Erythroblast (primary cell): Measurements from ENCODE around the gene RPH3AL.
"Not testable (repeated sequence)": the region's sequence is repeated elsewhere in the genome, so short reads cannot be mapped to it uniquely, and the experiment has no call there.

Source experiments
- DNase-seq, 2 experiments: peaks; one replicate each; lab custom pipeline; 2025; lab: John Stamatoyannopoulos, UW
- GATA1 ChIP-seq: IDR thresholded peaks from 2 replicates; pipeline ENCODE4 v1.6.1; 2011; ENCODE audit warnings: low read depth, mild to moderate bottlenecking, control low read depth, low read length, moderate library complexity
- POLR2A ChIP-seq: IDR thresholded peaks from 2 replicates; pipeline ENCODE4 v1.6.1; 2011; ENCODE audit warnings: mild to moderate bottlenecking, low read length

RPH3AL gene

DNA sequence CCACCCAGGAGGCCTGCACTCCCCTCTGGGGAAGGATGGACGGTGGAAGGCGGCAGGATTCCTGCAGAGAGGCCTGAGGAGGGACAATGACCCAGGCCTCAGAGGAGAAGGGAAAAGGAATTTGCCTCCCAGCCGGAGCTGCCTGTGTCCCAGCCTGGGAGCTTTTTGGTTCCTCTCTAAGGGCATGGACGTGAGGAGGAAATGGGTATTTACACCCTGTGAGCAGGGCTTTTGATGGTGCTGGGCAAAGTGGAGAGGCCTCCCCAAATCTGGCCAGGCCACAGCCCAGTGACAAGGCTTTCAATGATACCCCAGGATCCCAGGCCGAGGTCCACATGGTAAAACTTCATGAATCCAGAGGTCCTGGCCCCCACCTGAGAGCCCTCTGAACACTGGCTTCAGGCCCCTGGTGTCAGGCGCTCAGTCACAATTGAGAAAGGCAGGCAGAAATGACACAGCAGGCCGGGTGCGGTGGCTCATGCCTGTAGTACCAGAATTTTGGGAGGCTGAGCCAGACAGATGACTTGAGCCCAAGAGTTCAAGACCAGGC is 115.1 kb downstream of the RPH3AL start:
- TF ChIP-seq GATA1 (no peak), POLR2A (no peak)

DNA sequence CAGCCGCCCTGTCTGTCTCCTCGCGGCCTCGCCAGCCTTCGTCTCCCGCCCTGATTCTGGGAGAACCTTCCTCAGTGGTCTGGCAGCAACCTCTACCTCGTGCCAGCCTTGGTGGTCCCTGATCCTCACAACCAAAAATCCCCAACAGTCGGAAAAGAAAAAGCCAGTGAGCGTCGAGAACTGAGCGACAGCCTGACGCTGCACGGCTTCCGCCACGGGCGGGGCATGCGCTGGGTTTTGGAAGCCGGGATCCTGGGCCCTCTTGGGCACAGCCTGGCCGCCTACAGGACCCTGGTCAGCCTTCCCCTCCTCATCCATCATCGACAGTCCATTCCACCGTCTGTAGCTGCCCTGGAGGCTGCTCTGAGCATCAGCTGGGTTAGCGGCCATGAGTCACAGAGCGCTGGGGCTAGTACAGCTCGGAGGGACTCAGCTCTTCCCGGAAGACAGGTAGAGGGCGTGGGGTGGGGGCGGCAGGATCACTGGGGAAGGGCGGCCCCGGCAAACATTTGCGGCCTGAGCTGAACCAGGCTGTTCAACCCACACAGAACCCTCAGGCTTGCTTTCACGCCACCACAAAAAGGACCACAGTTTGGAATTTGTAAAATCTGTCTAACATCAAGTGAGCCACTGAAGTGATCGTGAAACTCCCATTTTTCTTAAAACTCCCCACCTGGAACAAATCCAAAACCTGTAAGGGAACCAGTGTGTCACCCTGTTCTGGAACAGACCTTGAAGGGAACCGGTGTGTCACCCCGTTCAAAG is 115.8 kb downstream of the RPH3AL start:
- TF ChIP-seq POLR2A (no peak), GATA1 (no peak)
- DNase-seq = no peak

More for the DNA sequence above, 115.1 kb downstream of the RPH3AL start:
- DNase-seq = no peak

DNA sequence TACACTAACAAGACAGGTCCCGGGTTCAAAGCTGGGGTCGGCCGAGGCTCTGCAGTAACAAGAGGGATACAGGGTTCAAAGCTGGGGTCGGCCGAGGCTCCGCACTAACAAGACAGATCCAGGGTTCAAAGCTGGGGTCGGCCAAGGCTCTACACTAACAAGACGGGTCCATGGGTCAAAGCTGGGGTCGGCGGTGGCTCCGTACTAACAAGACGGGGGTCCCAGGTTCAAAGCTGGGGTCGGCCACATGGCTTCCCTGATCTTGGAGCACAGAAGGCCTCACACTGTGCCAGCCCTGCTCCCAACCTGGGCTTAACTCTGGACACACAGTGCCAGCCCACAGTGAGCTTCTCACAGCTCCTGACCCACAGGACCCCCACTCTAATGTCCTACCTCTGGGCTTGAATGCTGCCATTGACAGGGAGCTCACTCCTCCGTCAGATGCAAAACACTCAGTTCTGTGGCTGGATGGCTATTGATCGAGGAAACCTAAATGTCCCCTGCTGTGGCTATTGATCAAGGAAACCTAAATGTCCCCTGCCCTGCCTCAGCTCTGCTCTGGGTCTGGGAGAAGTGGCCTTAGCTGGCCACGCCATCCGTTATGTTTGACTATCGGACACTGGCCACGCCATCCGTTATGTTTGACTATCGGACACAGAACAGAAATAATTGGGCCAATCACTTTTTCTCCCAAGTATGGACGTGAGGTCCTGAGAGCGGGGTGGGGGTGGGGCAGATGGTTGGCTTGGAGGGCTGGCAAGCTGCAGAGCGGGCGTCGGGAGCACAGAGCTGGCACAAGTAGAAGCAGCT is 116.6 kb downstream of the RPH3AL start:
- no peak for TF ChIP-seq POLR2A
- no peak for TF ChIP-seq GATA1
- no peak for DNase-seq

DNA sequence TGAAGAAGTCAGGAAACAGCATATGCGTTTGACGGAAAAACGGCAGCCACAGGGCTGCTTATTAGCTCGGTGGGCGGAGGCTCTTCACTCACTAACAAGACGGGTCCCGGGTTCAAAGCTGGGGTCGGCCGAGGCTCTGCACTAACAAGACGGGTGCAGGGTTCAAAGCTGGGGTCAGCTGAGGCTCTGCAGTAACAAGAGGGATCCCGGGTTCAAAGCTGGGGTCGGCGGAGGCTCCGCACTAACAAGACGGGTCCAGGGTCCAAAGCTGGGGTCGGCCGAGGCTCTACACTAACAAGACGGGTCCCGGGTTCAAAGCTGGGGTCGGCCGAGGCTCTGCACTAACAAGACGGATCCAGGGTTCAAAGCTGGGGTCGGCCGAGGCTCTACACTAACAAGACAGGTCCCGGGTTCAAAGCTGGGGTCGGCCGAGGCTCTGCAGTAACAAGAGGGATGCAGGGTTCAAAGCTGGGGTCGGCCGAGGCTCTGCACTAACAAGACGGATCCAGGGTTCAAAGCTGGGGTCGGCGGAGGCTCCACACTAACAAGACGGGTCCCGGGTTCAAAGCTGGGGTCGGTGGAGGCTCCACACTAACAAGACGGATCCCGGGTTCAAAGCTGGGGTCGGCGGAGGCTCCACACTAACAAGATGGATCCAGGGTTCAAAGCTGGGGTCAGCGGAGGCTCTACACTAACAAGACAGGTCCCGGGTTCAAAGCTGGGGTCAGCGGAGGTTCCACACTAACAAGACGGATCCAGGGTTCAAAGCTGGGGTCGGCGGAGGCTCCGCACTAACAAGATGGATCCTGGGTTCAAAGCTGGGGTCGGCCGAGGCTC is 117.4 kb downstream of the RPH3AL start:
- DNase-seq = not testable (repeated sequence)

DNA sequence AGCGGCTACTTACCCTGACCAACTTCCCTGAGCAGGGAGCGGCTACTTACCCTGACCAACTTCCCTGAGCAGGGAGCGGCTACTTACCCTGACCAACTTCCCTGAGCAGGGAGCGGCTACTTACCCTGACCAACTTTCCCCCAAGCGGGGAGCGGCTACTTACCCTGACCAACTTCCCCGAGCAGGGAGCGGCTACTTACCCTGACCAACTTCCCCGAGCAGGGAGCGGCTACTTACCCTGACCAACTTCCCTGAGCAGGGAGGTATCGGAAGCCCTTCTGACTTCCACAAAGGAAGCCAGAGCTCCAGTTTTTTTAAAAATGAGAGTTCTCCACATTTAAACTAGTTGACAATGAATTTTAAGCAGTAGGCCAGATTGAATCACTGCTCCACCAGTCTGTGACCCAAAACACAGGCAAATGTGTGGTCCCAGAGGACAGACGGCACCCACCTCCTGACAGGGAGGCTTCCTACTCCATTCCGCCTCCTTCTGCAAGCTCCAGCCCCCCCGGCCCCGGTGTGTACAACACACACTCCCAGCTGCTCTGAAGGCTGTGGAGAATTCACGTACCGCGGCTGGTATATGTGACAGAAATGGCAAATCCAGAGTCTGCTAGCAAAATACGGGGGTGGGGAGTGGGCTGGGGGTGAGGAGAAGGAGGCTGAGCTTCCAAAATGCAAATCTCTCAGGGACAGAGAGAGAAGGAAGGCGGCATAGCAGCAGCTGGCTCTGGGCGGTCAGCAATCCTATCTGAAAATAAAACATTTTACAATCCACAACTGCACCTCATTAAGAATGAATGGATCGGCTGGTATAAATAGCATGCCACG is 118.2 kb downstream of the RPH3AL start:
- DNase-seq = not testable (repeated sequence)

DNA sequence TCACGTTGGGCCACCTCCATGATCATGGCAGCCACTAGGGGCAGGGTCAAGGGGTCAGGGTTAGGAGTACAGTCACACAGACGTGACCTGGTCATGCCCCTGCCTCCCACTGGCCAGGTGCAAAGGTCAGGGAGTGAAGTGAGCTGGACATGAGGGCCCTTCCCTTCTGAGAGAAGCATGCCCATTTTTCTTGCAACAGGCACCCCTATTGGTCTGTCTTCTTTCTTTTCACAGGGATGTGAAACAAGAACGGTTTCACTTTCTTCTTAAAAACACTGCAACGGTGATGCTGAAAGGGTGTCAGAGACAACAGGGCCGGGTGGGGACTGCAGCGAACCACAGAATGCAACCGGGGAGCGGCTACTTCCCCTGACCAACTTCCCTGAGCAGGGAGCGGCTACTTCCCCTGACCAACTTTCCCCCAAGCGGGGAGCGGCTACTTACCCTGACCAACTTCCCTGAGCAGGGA is 119.1 kb downstream of the RPH3AL start:
- TF ChIP-seq POLR2A (no peak), GATA1 (no peak)
- no peak for DNase-seq

DNA sequence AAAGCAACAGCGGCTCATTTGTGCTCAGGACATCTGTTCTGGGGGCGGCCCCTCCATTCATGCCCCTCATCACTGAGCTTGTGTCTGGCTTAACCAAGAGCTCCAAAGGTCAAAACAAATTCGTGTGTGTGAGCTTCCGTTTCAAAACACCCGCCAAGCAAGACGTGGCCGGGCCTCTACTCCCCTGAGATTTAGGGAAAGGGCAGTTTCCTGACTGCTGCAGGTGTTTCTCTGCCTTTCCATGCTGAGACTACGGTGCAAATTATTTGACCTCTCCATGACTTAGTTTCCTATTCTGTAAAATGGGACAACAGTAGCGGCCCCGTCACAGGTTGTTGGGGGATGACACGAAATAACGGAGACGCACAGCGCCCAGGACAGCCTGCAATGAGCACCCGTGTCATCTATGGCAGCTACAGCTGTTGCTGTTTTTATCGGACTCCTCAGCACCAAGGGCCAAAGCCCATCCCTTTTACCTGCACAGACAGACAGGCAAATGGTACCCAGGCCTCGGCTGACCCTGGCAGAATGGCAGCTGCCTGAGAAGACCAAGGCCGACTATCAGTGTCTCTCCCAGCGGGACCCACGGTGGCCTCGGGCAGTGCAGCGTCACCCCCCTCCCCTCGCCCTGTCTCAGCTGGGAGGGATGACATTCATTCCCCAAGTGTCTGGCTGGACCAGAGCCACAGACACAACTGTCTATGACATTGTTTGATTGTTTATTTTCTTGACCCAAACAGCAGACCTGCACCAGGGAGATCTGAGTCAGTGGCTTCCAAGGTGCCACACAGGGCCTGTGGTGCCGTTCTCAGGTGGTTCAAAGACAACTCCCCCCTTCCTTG is 120.4 kb downstream of the RPH3AL start:
- TF ChIP-seq GATA1 = no peak
- no peak for TF ChIP-seq POLR2A
- DNase-seq = no peak

DNA sequence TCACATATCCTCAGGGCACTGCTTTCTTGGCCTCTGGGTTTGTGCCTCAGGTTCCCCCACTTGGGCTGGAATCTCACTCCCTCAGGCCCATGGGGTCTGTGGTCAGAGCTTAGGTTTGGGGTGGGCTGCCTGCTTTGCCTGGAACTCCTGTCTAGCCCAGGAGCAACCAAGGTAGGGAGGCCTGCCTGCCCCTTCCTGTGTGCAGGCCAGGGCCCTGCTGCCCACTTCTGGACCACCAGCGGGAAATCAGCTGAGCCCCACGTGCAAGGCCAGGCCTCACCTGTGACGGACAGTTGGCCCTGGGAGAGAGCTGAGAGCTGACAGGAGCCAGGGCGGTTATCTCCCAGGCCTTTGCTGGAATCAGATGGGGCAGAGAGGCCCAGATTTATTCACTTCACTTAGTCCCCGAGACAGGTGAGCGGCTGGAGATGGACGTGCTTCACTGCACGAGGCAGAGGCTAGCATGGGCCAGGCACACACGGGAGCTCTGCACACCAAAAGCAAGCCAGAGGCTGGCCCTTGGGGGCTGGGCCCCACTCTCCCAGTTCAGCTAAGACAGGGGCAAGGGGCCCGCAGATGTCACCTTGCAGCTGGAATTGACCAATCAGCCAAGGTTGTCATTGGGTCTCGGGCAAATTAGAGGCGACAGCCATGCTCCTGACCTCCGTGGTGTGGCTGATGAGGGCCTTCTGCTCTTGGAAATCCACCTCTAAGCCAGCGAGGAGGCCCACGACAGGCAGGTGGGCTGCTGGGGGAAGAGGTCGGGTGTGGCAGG is 121.2 kb downstream of the RPH3AL start:
- no peak for TF ChIP-seq POLR2A
- TF ChIP-seq GATA1 = no peak

DNA sequence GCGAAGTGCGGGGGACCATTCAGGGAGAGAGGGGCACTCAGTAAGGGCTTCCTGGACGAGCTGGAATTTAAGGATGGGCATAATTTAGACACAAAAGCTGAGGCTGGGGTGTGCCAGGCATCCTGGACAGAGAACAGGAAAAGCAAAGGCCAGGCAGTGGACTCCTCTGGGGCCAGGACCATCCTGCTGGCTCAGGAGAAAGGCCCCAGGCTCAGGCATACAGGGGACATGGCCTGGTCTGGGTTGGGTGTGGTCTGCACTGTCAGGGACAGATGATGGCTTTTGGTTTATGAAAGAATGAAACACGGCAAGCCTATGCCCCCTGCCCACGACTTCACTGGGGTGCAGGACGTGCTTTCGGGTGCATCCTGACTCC is 122.2 kb downstream of the RPH3AL start:
- TF ChIP-seq POLR2A = no peak
- TF ChIP-seq GATA1 = no peak

More for the DNA sequence above, 121.2 kb downstream of the RPH3AL start:
- DNase-seq = no peak

DNA sequence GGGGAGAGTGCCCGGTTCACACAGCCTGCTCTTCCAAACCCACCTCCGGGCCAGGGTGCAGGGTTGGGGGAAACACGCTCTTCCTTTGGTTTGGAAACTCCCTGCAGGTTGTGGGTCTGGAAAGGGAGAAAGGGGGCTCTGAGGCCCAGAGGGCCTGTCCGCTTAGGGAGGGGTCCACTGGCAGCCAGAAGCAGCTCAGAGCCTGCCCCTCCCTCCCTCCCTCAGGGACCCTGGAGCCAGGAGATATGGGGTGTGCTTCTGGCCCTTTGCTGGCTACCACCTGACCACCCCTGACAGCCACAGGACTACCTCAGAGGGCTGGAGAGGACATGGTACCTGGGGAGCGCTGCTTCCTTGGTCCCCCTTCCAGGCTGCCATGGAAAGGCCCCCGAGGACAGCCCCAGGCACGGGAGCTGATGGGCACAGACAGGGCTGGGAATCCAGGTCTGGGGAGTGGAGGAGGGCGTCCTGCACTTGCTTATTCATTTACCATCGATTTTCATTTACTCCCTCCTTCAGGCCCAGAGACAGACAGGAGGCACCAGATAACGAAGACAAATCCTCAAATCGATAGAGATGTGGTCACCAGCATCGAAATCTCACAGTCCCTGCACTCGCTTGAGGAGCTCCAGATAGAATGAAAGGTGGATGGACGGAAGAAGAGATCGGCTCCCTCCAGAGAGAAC is 122.8 kb downstream of the RPH3AL start:
- no peak for DNase-seq
- no peak for TF ChIP-seq POLR2A
- no peak for TF ChIP-seq GATA1

More for the DNA sequence above, 122.2 kb downstream of the RPH3AL start:
- DNase-seq = no peak
